Neuronal stem cell (in vitro differentiated cells): Measurements from ENCODE around the gene NT5DC2.

Experiments used
- DNase-seq: peaks from one replicate; pipeline ENCODE4 v3.0.0-alpha.2; 2013; ENCODE audit warnings: low spot score
- H2AFZ ChIP-seq: one replicate; pipeline ENCODE4 v1.6.1; 2013; ENCODE audit warnings: mild to moderate bottlenecking, low read length, inconsistent platforms
- H2AK5ac ChIP-seq: 2 replicates; pipeline ENCODE4 v1.6.1; 2013; ENCODE audit warnings: low read depth, mild to moderate bottlenecking, inconsistent platforms, low read length, moderate library complexity, mixed read lengths
- H2BK120ac ChIP-seq: 2 replicates; pipeline ENCODE4 v1.6.1; 2013; ENCODE audit warnings: low read depth, mild to moderate bottlenecking, inconsistent platforms, low read length, moderate library complexity, mixed read lengths
- H2BK12ac ChIP-seq: one replicate; pipeline ENCODE4 v1.6.1; 2013; ENCODE audit warnings: low read length, inconsistent platforms
- H2BK15ac ChIP-seq: 2 replicates; pipeline ENCODE4 v1.6.1; 2013; ENCODE audit warnings: mild to moderate bottlenecking, low read length, inconsistent platforms, mixed read lengths
- H2BK5ac ChIP-seq: one replicate; pipeline ENCODE4 v1.6.1; 2013; ENCODE audit warnings: inconsistent platforms, mild to moderate bottlenecking, low read length, moderate library complexity
- H3K14ac ChIP-seq: one replicate; pipeline ENCODE4 v1.6.1; 2013; ENCODE audit warnings: low read length, inconsistent platforms
- H3K18ac ChIP-seq: 2 replicates; pipeline ENCODE4 v1.6.1; 2013; ENCODE audit warnings: low read length, inconsistent platforms
- H3K23ac ChIP-seq: 2 replicates; pipeline ENCODE4 v1.6.1; 2013; ENCODE audit warnings: low read depth, mild to moderate bottlenecking, mixed read lengths, low read length, inconsistent platforms; ENCODE audit not compliant: poor library complexity
- H3K27ac ChIP-seq: replicated peaks from 3 replicates; pipeline ENCODE4 v1.5.1; 2013; ENCODE audit warnings: low read length, inconsistent platforms
- H3K27me3 ChIP-seq, 3 experiments: 2 replicates each; pipeline ENCODE4 v1.6.1; 2013; ENCODE audit warnings: low read length in 3 of 3, mild to moderate bottlenecking in 2 of 3, inconsistent platforms in 1 of 3, low read depth in 1 of 3, mixed read lengths in 1 of 3, moderate library complexity in 1 of 3; ENCODE audit not compliant: control insufficient read depth in 3 of 3, insufficient read depth in 3 of 3
- H3K36me3 ChIP-seq, 2 donors: replicated peaks in 1 of 2; 2 replicates each; pipeline ENCODE4 v1.6.1; 2013; ENCODE audit warnings: low read length in 2 of 2; ENCODE audit not compliant: control insufficient read depth in 2 of 2, insufficient read depth in 2 of 2
- H3K4ac ChIP-seq: 2 replicates; pipeline ENCODE4 v1.6.1; 2013; ENCODE audit warnings: inconsistent platforms, mild to moderate bottlenecking, low read length, moderate library complexity
- H3K4me1 ChIP-seq, 2 donors: 1 replicate in 1 of 2; 2 replicates in 1 of 2; pipeline ENCODE4 v1.6.1; 2013; ENCODE audit warnings: low read length in 2 of 2, low read depth in 1 of 2; ENCODE audit not compliant: control insufficient read depth in 2 of 2, insufficient read depth in 1 of 2
- H3K4me2 ChIP-seq: one replicate; pipeline ENCODE4 v1.6.1; 2013; ENCODE audit warnings: mild to moderate bottlenecking, low read length, inconsistent platforms; ENCODE audit not compliant: insufficient read depth, poor library complexity, severe bottlenecking
- H3K4me3 ChIP-seq, 2 donors: 2 replicates each; pipeline ENCODE4 v1.5.1; 2013; ENCODE audit warnings: low read length in 2 of 2, mild to moderate bottlenecking in 2 of 2, inconsistent platforms in 1 of 2, moderate library complexity in 1 of 2
- H3K79me1 ChIP-seq: one replicate; pipeline ENCODE4 v1.6.1; 2013; ENCODE audit warnings: low read depth, mild to moderate bottlenecking, inconsistent platforms, low read length, moderate library complexity
- H3K9ac ChIP-seq: one replicate; pipeline ENCODE4 v1.6.1; 2013; ENCODE audit warnings: mild to moderate bottlenecking, low read depth, low read length, inconsistent platforms; ENCODE audit not compliant: poor library complexity
- H3K9me3 ChIP-seq, 2 donors: replicated peaks in 1 of 2; 2 replicates each; pipeline versions ENCODE3 to v1.6.1; 2013; ENCODE audit warnings: low read length in 2 of 2, mild to moderate bottlenecking in 2 of 2, inconsistent platforms in 1 of 2, low read depth in 1 of 2, mixed read lengths in 1 of 2, moderate library complexity in 1 of 2; ENCODE audit not compliant: control insufficient read depth in 2 of 2, insufficient read depth in 1 of 2
- H4K8ac ChIP-seq: one replicate; pipeline ENCODE4 v1.6.1; 2013; ENCODE audit warnings: low read depth, mild to moderate bottlenecking, inconsistent platforms, low read length, moderate library complexity
- H4K91ac ChIP-seq: one replicate; pipeline ENCODE4 v1.6.1; 2013; ENCODE audit warnings: low read length, low read depth, mild to moderate bottlenecking, inconsistent platforms; ENCODE audit not compliant: poor library complexity
- WGBS, 2 donors: extraction: QIAGEN DNeasy Blood & Tissue Kit; methylation state at CpG; one replicate each; pipeline ENCODE4 v1.1.7; 2013; ENCODE audit warnings: missing lambda C conversion rate in 2 of 2, mixed read lengths in 1 of 2; ENCODE audit not compliant: insufficient read length in 2 of 2, insufficient replicate concordance in 1 of 2; ENCODE audit errors: extremely low coverage in 2 of 2; 5-methylcytosine and 5-hydroxymethylcytosine counted together

The NT5DC2 gene

GRCh38 chr3:52551118-52551517 lies 17.5 kb upstream of the NT5DC2 start:
- H3K4ac ChIP-seq: no peak overlapping the region
- H3K4me3 ChIP-seq: no peak overlapping the region
- no peak overlapping the region for H3K18ac ChIP-seq
- no peaks in the 10 kb centered on the region for H3K4me1 ChIP-seq
- H3K9me3 ChIP-seq: no peaks in the 10 kb centered on the region
- no peak overlapping the region for H2AFZ ChIP-seq
- H3K14ac ChIP-seq: no peak overlapping the region
- H3K36me3 ChIP-seq: peaks cover 26 to 95% of the 10 kb centered on the region in 2 donors
- no peak overlapping the region for H3K27ac ChIP-seq
- H3K27me3 ChIP-seq: no peaks in the 10 kb centered on the region
- no peak overlapping the region for H2BK12ac ChIP-seq
- no peak overlapping the region for H2BK5ac ChIP-seq
- no peak overlapping the region for H2BK120ac ChIP-seq
- no peak overlapping the region for H3K4me2 ChIP-seq
- no peaks in the 10 kb centered on the region for H3K79me1 ChIP-seq
- H2AK5ac ChIP-seq: no peak overlapping the region
- no peak for DNase-seq
- no peak overlapping the region for H3K9ac ChIP-seq
- H4K8ac ChIP-seq: no peak overlapping the region
- no peak overlapping the region for H3K23ac ChIP-seq
- H4K91ac ChIP-seq: no peak overlapping the region
- no peak overlapping the region for H2BK15ac ChIP-seq

- Histone ChIP-seq H3K36me3 (peaks cover 19 to 94% of the 10 kb centered on the region in 2 donors), H2BK15ac (no peak overlapping the region), H2BK12ac (no peak overlapping the region), H4K91ac (no peak overlapping the region), H4K8ac (no peak overlapping the region), H3K27me3 (no peaks in the 10 kb centered on the region), H3K4me2 (no peak overlapping the region), H2BK5ac (no peak overlapping the region), H3K4me1 (no peaks in the 10 kb centered on the region), H2AK5ac (no peak overlapping the region), H3K18ac (no peak overlapping the region), H3K14ac (no peak overlapping the region), H3K23ac (no peak overlapping the region), H3K4me3 (no peak overlapping the region), H3K79me1 (no peaks in the 10 kb centered on the region), H3K27ac (no peak overlapping the region), H3K9me3 (no peaks in the 10 kb centered on the region), H2AFZ (no peak overlapping the region), H3K4ac (no peak overlapping the region), H2BK120ac (no peak overlapping the region), H3K9ac (no peak overlapping the region)
- no peak for DNase-seq
- no CpG with 5 or more reads among the region's 2 CpGs for WGBS, 2 donors
Observed at GRCh38 chr3:52547143-52547542, 13.5 kb upstream of the NT5DC2 start.

- H2BK15ac ChIP-seq: no peak overlapping the region
- H3K36me3 ChIP-seq: peaks cover 16 to 94% of the 10 kb centered on the region in 2 donors
- H3K27me3 ChIP-seq: no peaks in the 10 kb centered on the region
- no peak overlapping the region for H3K18ac ChIP-seq
- no CpG with 5 or more reads among the region's 3 CpGs for WGBS, 2 donors
- no peak overlapping the region for H2BK5ac ChIP-seq
- no peak overlapping the region for H2BK12ac ChIP-seq
- H3K9ac ChIP-seq: no peak overlapping the region
- H3K14ac ChIP-seq: no peak overlapping the region
- no peak overlapping the region for H2AK5ac ChIP-seq
- no peaks in the 10 kb centered on the region for H3K9me3 ChIP-seq
- no peak overlapping the region for H2BK120ac ChIP-seq
- no peak overlapping the region for H2AFZ ChIP-seq
- no peak overlapping the region for H3K4ac ChIP-seq
- no peaks in the 10 kb centered on the region for H3K79me1 ChIP-seq
- no peaks in the 10 kb centered on the region for H3K4me1 ChIP-seq
- no peak overlapping the region for H3K4me3 ChIP-seq
- no peak overlapping the region for H3K23ac ChIP-seq
- H3K27ac ChIP-seq: no peak overlapping the region
- no peak overlapping the region for H3K4me2 ChIP-seq
- no peak for DNase-seq
- H4K91ac ChIP-seq: no peak overlapping the region
- no peak overlapping the region for H4K8ac ChIP-seq
Observed at GRCh38 chr3:52546111-52546901, 12.6 kb upstream of the NT5DC2 start.

GRCh38 chr3:52544937-52545336 lies 11.3 kb upstream of the NT5DC2 start:
- no peak overlapping the region for H2AK5ac ChIP-seq
- peaks cover 14 to 94% of the 10 kb centered on the region in 2 donors for H3K36me3 ChIP-seq
- no CpG with 5 or more reads among the region's 4 CpGs for WGBS, 2 donors

More at GRCh38 chr3:52544937-52545336, 11.3 kb upstream of the NT5DC2 start:
- H3K27ac ChIP-seq: no peak overlapping the region
- no peak overlapping the region for H2BK15ac ChIP-seq
- no peak overlapping the region for H2BK12ac ChIP-seq
- no peaks in the 10 kb centered on the region for H3K4me1 ChIP-seq
- no peak overlapping the region for H3K9ac ChIP-seq
- H3K27me3 ChIP-seq: no peaks in the 10 kb centered on the region
- H3K4me3 ChIP-seq: no peak overlapping the region
- no peak overlapping the region for H4K91ac ChIP-seq
- H3K18ac ChIP-seq: no peak overlapping the region
- no peak overlapping the region for H2BK120ac ChIP-seq
- no peak overlapping the region for H2AFZ ChIP-seq
- no peak overlapping the region for H3K4me2 ChIP-seq
- no peaks in the 10 kb centered on the region for H3K79me1 ChIP-seq
- no peak overlapping the region for H3K4ac ChIP-seq
- no peaks in the 10 kb centered on the region for H3K9me3 ChIP-seq
- H3K14ac ChIP-seq: no peak overlapping the region
- no peak overlapping the region for H3K23ac ChIP-seq
- no peak overlapping the region for H4K8ac ChIP-seq
- no peak for DNase-seq
- no peak overlapping the region for H2BK5ac ChIP-seq
